Sigmoid colon (tissue), 7 donors: Measurements from ENCODE around the gene PM20D1. TPM values are rescaled to one million over a fixed set of nuclear protein-coding genes. Genes with fewer than 3 reads are reported as not detected.

Experiments
- DNase-seq: peaks from one replicate; pipeline ENCODE4 v3.0.0-alpha.2; 2019
- H3K27ac ChIP-seq, 4 donors: fragments of 200-600 bp; sonication (generic); one replicate each; pipeline ENCODE4 v1.5.1; 2016 to 2019; ENCODE audit warnings: mild to moderate bottlenecking in 1 of 4
- H3K27me3 ChIP-seq, 3 donors: fragments of 200-600 bp; sonication (generic); one replicate each; pipeline ENCODE4 v1.5.1; 2019; ENCODE audit warnings: mild to moderate bottlenecking in 1 of 3
- H3K36me3 ChIP-seq, 4 donors: fragments of 200-600 bp; sonication (generic); one replicate each; pipeline ENCODE4 v1.5.1; 2016 to 2019
- H3K4me1 ChIP-seq, 4 donors: fragments of 200-600 bp; sonication (generic); one replicate each; pipeline ENCODE4 v1.5.1; 2017 to 2019
- H3K4me3 ChIP-seq, 4 donors: fragments of 200-600 bp; sonication (generic); one replicate each; pipeline ENCODE4 v1.5.1; 2017 to 2019; ENCODE audit warnings: mild to moderate bottlenecking in 2 of 4, moderate library complexity in 1 of 4
- H3K9me3 ChIP-seq, 4 donors: fragments of 200-600 bp in 3 of 4; sonication (generic) in 3 of 4; one replicate each; pipeline versions ENCODE4 v1.5.1 to v1.6.1; 2013 to 2019
- CTCF ChIP-seq, 4 experiments: fragments of 450-650 bp in 3 of 4; fragments of 200-600 bp in 1 of 4; IDR thresholded peaks; one replicate each; pipeline ENCODE4 v1.5.1; 2016 to 2019; ENCODE audit warnings: antibody characterized with exemption in 4 of 4, mild to moderate bottlenecking in 3 of 4, moderate library complexity in 2 of 4
- EP300 ChIP-seq, 4 donors: sonication (generic); formaldehyde crosslinking; IDR thresholded peaks; one replicate each; pipeline ENCODE4 v1.6.1; 2017; ENCODE audit warnings: antibody characterized with exemption in 4 of 4
- POLR2A ChIP-seq, 2 donors: fragments of 450-650 bp; IDR thresholded peaks; one replicate each; pipeline ENCODE4 v1.6.1; 2016; ENCODE audit warnings: antibody characterized with exemption in 2 of 2, mild to moderate bottlenecking in 2 of 2, moderate library complexity in 2 of 2
- POLR2AphosphoS5 ChIP-seq, 4 donors: sonication (generic); formaldehyde crosslinking; IDR thresholded peaks; one replicate each; pipeline ENCODE4 v1.6.1; 2017; ENCODE audit warnings: antibody characterized with exemption in 4 of 4
- WGBS, 2 donors: extraction: QIAGEN DNeasy Blood & Tissue Kit; methylation state at CpG; one replicate each; pipeline ENCODE4 v1.1.7; 2013; 5-methylcytosine and 5-hydroxymethylcytosine counted together
- intact Hi-C: fragments of 100-400 bp; cut with DNase I; formaldehyde crosslinking; loops from one replicate; pipeline ENCODE4 v1.15.1; 2023
- polyA plus RNA-seq, 3 donors: library from polyadenylated mRNA; stranded (reverse); fragments of 200-250 nt; gene quantifications; one replicate each; pipeline ENCODE4 v1.2.3, GENCODE V29; 2013
- total RNA-seq, 4 donors: library from RNA; depleted of rRNA; stranded (reverse); fragments of >200 nt; gene quantifications; one replicate each; pipeline ENCODE4 v1.1.0, GENCODE V29; 2016
- donor health status: healthy with polysubstance abuse.
- donor health status: Bipolar disorder and iron deficiency.
- donor health status: healthy.

The PM20D1 gene
- total and polyA plus RNA-seq, 7 donors = 0.19 to 0.36 TPM; not detected in 5

DNA sequence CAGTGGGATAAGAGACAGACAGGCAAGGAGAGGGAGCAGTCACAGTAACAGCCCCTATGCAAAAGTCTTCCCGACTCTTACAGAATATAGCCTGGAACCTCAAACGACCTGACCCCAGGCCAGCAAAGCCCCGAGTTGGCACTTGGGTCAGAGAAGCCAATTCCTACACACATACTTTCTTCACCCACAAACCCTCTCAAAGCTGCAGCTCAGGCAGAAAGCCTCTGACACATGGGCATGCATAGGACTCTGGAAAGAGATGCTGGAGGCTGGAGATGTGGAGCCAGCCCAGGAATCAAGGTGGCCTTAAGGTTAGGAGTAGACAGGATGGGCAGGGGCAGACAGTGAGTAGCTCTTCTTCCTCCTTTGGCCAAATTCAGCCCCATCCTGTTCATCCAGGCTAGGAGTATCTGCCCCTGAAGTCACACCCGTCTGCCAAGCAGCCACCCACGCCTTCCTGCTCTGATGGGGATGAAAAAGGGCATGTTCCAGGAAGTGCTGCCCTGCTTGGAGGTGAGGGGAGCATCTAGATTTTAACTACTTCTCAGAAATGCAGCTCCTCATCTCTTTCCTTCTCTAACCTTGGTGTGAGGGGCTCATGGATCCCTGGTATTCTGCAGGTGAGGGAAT lies 44.7 kb downstream of the PM20D1 start:
- H3K27me3 ChIP-seq = no peaks in the 10 kb centered on the region
- H3K4me3 ChIP-seq = no peak overlapping the region
- intact Hi-C loops = no loop called here
- no peak for DNase-seq
- WGBS, 2 donors = 56 to 64% methylated on average over 5 of the region's 5 CpGs
- no peak for TF ChIP-seq EP300 (IDR thresholded peaks at IDR 0.05)
- TF ChIP-seq POLR2AphosphoS5 (IDR thresholded peaks at IDR 0.05) = no peak
- TF ChIP-seq CTCF (IDR thresholded peaks at IDR 0.05) = no peak
- TF ChIP-seq POLR2A (IDR thresholded peaks at IDR 0.05) = no peak
- H3K27ac ChIP-seq = no peak overlapping the region
- peaks cover 0 to 17% (median 0%) of the 10 kb centered on the region in 4 donors for H3K36me3 ChIP-seq
- H3K4me1 ChIP-seq = peaks cover 0 to 65% (median 49%) of the 10 kb centered on the region in 4 donors
- H3K9me3 ChIP-seq = no peaks in the 10 kb centered on the region

- TF ChIP-seq CTCF (IDR thresholded peaks at IDR 0.05) (no peak), POLR2A (IDR thresholded peaks at IDR 0.05) (no peak), EP300 (IDR thresholded peaks at IDR 0.05) (no peak), POLR2AphosphoS5 (IDR thresholded peaks at IDR 0.05) (no peak)
- no peak overlapping the region for H3K27ac ChIP-seq
- DNase-seq = no peak
- H3K36me3 ChIP-seq = peaks cover 0 to 17% (median under 1%) of the 10 kb centered on the region in 4 donors
- 97 to 100% methylated on average over 2 of the region's 2 CpGs for WGBS, 2 donors
- no peaks in the 10 kb centered on the region for H3K9me3 ChIP-seq
- H3K4me1 ChIP-seq = peaks cover 0 to 59% (median 43%) of the 10 kb centered on the region in 4 donors
- no peak overlapping the region for H3K4me3 ChIP-seq
- no peaks in the 10 kb centered on the region for H3K27me3 ChIP-seq
- intact Hi-C loops = no loop called here
Observed at GRCh38 chr1:205804605-205805004, 45.3 kb downstream of the PM20D1 start.

GRCh38 chr1:205803986-205804385 lies 45.9 kb downstream of the PM20D1 start:
- no peak for TF ChIP-seq CTCF (IDR thresholded peaks at IDR 0.05)
- TF ChIP-seq POLR2AphosphoS5 (IDR thresholded peaks at IDR 0.05) = no peak
- no peak for TF ChIP-seq POLR2A (IDR thresholded peaks at IDR 0.05)
- TF ChIP-seq EP300 (IDR thresholded peaks at IDR 0.05) = no peak
- H3K36me3 ChIP-seq = peaks cover 2 to 20% (median 6%) of the 10 kb centered on the region in 4 donors
- H3K27ac ChIP-seq = no peak overlapping the region
- no peak overlapping the region for H3K4me3 ChIP-seq
- H3K4me1 ChIP-seq = peaks cover 0 to 53% (median 36%) of the 10 kb centered on the region in 4 donors
- intact Hi-C loops = no loop called here
- DNase-seq = no peak
- H3K27me3 ChIP-seq = no peaks in the 10 kb centered on the region
- H3K9me3 ChIP-seq = no peaks in the 10 kb centered on the region
- 71 to 81% methylated on average over 4 of the region's 4 CpGs for WGBS, 2 donors

GRCh38 chr1:205802060-205802459 lies 47.9 kb downstream of the PM20D1 start:
- no peak for DNase-seq
- intact Hi-C loops = no loop called here
- Histone ChIP-seq H3K4me1 (peaks cover 0 to 46% (median 29%) of the 10 kb centered on the region in 4 donors), H3K36me3 (peaks cover 17 to 39% (median 20%) of the 10 kb centered on the region in 4 donors), H3K4me3 (no peak overlapping the region), H3K9me3 (no peaks in the 10 kb centered on the region), H3K27me3 (no peaks in the 10 kb centered on the region), H3K27ac (no peak overlapping the region)
- TF ChIP-seq EP300 (IDR thresholded peaks at IDR 0.05) (no peak), POLR2A (IDR thresholded peaks at IDR 0.05) (no peak), POLR2AphosphoS5 (IDR thresholded peaks at IDR 0.05) (no peak), CTCF (IDR thresholded peaks at IDR 0.05) (no peak)
- 96 to 98% methylated on average over 8 of the region's 8 CpGs for WGBS, 2 donors
